Measurements from ENCODE around the gene ALDH5A1. TPM values are rescaled to one million over a fixed set of nuclear protein-coding genes. Genes with fewer than 3 reads are reported as not detected.

Gene ALDH5A1
- 1 to 10 TPM; 2.3 to 3.1 TPM for total RNA-seq

DNA sequence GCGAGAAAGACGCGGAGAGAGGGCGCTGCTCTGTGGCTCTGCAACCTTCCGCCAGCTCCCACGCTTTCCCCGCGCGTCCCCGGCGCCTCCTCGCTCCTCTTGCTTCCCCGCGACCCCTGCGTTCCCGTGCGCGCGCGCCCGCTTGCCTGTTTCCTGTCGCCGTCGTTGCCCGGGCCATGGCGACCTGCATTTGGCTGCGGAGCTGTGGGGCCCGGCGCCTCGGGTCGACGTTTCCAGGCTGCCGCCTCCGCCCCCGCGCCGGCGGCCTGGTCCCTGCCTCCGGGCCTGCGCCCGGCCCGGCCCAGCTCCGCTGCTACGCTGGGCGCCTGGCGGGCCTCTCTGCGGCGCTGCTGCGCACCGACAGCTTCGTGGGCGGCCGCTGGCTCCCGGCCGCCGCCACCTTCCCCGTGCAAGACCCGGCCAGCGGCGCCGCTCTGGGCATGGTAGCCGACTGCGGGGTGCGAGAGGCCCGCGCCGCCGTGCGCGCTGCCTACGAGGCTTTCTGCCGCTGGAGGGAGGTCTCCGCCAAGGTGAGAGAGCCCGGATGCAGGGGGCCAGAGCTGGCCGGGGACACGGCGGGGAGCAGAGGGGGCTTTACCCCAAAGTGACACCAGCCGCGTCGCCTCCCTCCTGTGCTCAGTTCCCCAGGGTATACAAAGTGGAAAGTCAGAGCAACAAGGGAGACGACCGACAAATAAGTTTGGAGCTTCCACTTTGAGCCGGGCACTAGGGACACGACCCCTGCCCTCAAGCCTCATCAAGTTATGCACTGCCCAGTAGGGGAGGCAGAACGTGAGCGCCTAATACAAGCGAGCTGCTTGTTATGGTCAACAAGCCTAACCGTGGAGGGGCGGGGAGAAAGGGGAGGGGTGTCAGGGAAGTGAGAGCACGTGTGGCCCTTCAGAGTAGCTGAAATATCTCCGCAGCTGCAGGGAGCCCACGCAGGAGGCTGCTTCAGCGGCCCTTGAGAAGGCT lies at the start of gene ALDH5A1:
Gene ALDH5A1 (plus strand): TSS at position 149 of the 975 bp plus-strand sequence. CDS start 28 bp downstream, at position 177.
- H3K27ac Mint-ChIP-seq: peak within 1 kb of the TSS; percentile 17 to 63
- H3K4me1 Mint-ChIP-seq (ENCODE audit: low read depth in 2 of 2): peaks cover 8 to 11% of the 10 kb centered on the region in 2 donors
- peaks cover 9% of the 10 kb centered on the region for H3K36me3 Mint-ChIP-seq
- DNase-seq (ENCODE audit: low spot score) (peak; percentile 87), ATAC-seq (peak; percentile 86 to 90)
- H3K4me3 Mint-ChIP-seq: peak within 1 kb of the TSS; percentile 80
- peaks cover 3% of the 10 kb centered on the region for H3K9me3 Mint-ChIP-seq
- peaks cover 0 to 3% of the 10 kb centered on the region in 2 donors for H3K27me3 Mint-ChIP-seq

DNA sequence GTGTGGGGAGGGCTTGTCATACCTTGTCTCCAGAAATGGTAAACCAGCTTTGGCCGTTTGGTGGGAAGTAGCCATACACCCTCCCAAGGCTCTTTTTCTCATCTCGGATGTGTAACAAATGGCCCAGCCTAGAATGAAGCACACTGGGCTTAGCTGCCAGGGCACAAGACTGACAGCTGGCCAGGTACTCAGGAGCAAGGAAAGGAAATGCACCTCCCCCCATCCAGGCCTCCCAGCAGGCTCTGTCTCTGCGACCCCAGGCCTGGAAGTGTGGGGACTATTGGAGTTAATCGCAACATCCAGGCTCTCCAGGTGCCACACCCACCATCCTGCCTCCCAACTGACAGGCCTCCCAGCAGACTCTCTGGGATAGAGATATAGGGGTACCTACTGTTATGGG lies 49.1 kb upstream of the ALDH5A1 start:
- Mint-ChIP-seq H3K9me3 (no peaks in the 10 kb centered on the region), H3K27me3 (no peaks in the 10 kb centered on the region), H3K4me1 (ENCODE audit: low read depth in 2 of 2) (no peaks in the 10 kb centered on the region), H3K4me3 (no peak overlapping the region), H3K36me3 (no peaks in the 10 kb centered on the region), H3K27ac (no peak overlapping the region)
- DNase-seq (ENCODE audit: low spot score) (no peak), ATAC-seq (peak in 1 of 2 donors; percentile 20)

DNA sequence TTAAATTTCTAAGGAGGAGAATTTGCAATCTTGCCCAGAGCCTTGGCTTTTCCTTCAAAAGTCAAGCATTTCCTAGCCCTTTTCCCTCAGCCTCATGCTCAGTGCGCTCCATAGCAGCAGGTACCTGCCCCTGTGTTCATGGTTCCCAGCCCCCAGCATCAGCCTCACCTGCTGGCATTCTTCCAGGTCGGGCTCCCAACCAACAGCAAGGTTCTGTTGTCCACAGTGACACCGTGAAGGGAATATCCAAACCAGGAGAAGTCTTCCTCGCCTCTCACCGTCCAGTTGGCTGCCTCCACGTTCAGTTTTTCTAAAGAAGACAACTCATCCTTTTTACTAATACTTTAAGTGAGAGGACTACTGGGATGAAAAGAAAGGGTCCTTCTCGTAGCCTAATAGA lies 48.1 kb upstream of the ALDH5A1 start:
- Mint-ChIP-seq H3K27me3 (no peaks in the 10 kb centered on the region), H3K36me3 (no peaks in the 10 kb centered on the region)

DNA sequence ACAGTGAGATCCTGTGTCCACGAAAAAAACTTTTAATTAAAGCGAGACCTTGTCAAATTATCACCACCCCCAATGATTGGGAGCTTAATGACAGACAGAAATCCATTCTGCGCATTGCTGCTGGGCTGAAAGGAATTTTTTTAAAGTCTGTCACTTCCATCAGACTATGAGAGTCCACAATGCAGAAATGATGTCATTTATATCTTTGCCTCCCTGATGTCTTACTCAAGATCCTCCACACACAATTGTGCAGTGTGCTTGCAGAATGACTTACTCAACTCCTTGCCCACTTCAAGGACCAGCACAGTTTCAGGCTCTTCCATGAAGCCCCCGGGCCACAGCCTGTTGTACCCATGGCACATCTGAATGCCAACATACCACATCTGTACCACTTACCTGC lies 46.4 kb upstream of the ALDH5A1 start:
- H3K36me3 Mint-ChIP-seq: no peaks in the 10 kb centered on the region
- no peaks in the 10 kb centered on the region for H3K4me1 Mint-ChIP-seq (ENCODE audit: low read depth in 2 of 2)
- no peak overlapping the region for H3K27ac Mint-ChIP-seq
- no peak overlapping the region for H3K4me3 Mint-ChIP-seq
- DNase-seq (ENCODE audit: low spot score): no peak
- no peaks in the 10 kb centered on the region for H3K27me3 Mint-ChIP-seq
- H3K9me3 Mint-ChIP-seq: no peaks in the 10 kb centered on the region
- no peak for ATAC-seq

More for the DNA sequence above, 48.1 kb upstream of the ALDH5A1 start:
- Mint-ChIP-seq H3K4me1 (ENCODE audit: low read depth in 2 of 2) (no peaks in the 10 kb centered on the region), H3K27ac (no peak overlapping the region), H3K9me3 (no peaks in the 10 kb centered on the region), H3K4me3 (no peak overlapping the region)
- ATAC-seq: no peak
- DNase-seq (ENCODE audit: low spot score): no peak

DNA sequence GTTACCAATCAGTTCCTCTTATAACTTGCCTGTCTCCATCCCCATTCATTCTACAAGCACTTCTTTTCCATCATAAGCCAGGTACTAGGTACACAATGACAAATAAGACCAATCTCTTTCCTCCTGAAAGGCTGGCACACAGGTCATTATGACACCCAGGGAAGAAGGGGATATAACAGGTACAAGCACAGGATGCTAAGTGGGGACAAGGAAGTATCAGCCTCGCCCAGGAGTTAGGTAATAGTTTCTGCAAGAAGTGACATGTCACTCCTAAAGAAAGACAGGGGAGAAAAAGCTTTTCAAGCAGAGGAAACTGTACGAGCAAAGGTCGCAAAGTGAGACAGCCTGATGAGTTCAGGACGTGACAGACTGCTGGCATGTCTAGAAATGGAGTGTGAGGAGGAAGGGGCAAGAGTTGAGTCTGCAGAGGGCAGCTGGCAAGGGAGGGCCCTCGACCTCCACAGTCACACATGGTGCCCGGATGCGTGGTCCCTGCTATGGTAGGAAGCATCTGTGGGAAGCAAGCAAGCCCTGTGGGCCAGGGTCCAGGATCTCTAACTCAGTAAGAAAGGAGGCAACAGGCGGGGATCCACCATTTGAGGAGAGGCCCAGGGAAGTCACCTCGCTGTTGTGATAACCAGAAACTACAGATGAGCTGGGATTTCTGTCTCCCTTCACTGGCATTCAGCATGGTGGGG lies 45.8 kb upstream of the ALDH5A1 start:
- Mint-ChIP-seq H3K27ac (no peak overlapping the region), H3K36me3 (no peaks in the 10 kb centered on the region), H3K4me3 (no peak overlapping the region), H3K27me3 (no peaks in the 10 kb centered on the region), H3K4me1 (ENCODE audit: low read depth in 2 of 2) (no peaks in the 10 kb centered on the region), H3K9me3 (no peaks in the 10 kb centered on the region)
- no peak for ATAC-seq
- no peak for DNase-seq (ENCODE audit: low spot score)

DNA sequence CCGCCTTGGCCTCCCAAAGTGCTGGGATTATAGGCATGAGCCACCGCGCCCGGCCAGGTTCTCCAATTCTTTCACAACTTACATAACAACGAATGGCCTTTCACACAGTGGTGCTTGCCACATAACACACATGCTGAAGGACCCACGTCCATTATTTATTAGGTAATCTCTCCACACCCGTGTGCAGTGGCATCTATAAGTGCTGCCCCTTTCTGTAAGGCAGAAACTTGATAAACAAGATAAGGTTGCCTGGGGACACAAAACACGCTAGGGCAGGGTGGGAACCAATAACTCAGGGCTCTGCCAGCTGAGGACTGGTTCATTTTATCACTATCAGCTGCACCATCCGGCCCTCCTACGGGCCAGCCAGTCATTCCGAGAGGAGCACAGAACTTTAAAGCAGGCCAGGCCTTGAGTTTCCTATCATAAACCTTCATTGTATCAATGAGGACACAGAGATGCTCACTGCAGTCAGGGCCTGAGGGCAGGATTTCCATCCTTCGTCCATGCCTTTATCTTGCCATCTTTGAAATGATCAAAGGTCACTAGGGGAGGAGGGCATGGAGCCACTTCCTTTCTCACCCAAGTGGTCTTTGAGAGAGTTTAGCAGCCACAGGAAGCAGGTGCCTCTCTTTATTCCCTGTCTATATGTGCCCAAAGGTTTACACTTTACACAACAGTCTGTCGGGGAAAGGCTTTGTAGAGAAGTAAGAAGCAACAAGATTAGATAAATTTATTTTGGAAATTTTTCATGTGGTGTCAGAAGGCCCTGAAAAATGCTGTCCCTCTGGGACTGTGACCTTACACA lies 43.0 kb upstream of the ALDH5A1 start:
- no peak for ATAC-seq
- Mint-ChIP-seq H3K36me3 (no peaks in the 10 kb centered on the region), H3K27me3 (no peaks in the 10 kb centered on the region), H3K4me1 (ENCODE audit: low read depth in 2 of 2) (no peaks in the 10 kb centered on the region), H3K9me3 (no peaks in the 10 kb centered on the region), H3K4me3 (no peak overlapping the region), H3K27ac (no peak overlapping the region)
- DNase-seq (ENCODE audit: low spot score): no peak

DNA sequence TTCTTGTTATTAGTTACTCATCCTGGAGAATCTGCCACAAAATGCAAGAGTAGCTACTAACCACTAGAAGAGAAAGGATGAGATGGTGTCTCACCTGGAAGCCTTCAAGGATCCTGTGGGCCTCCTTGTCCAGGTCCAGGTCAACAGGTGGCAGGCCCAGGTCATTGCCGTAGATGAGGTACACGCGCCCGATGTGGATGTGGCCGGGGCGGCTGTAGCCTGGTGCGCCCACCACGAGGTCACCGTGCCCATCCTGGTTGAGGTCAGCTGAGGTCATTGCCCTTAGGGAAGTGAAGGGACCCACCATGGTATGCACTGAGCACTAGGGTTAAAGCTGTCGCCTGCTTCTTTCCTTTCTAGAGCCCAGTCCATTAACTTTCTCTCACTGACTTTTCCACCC lies 40.8 kb upstream of the ALDH5A1 start:
- Mint-ChIP-seq H3K4me1 (ENCODE audit: low read depth in 2 of 2) (no peaks in the 10 kb centered on the region), H3K36me3 (no peaks in the 10 kb centered on the region), H3K27me3 (no peaks in the 10 kb centered on the region), H3K9me3 (no peaks in the 10 kb centered on the region), H3K27ac (no peak overlapping the region), H3K4me3 (no peak overlapping the region)
- ATAC-seq (no peak), DNase-seq (ENCODE audit: low spot score) (no peak)

DNA sequence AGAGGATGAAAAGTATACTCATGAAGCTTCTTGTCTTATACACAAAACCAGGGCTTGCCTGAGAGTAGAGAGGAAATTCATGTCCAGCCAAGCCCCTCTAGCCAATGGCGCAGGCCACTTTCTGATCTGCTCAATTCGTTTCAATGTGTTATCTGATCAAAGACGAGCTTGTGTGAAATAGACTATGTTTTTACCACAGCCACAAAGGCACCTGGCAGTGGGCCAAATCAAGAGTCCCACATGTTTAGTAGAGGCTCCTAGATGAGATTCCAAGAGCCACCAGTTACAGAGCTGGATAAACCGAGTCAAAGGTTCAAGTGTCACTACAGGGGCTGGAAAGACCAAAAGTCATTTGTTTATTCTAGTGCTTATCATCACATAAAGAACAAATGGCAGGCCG lies 40.3 kb upstream of the ALDH5A1 start:
- no peaks in the 10 kb centered on the region for H3K9me3 Mint-ChIP-seq
- H3K27ac Mint-ChIP-seq: no peak overlapping the region
- DNase-seq (ENCODE audit: low spot score) (no peak), ATAC-seq (no peak)
- H3K4me1 Mint-ChIP-seq (ENCODE audit: low read depth in 2 of 2): no peaks in the 10 kb centered on the region
- H3K27me3 Mint-ChIP-seq: no peaks in the 10 kb centered on the region
- no peak overlapping the region for H3K4me3 Mint-ChIP-seq
- no peaks in the 10 kb centered on the region for H3K36me3 Mint-ChIP-seq

DNA sequence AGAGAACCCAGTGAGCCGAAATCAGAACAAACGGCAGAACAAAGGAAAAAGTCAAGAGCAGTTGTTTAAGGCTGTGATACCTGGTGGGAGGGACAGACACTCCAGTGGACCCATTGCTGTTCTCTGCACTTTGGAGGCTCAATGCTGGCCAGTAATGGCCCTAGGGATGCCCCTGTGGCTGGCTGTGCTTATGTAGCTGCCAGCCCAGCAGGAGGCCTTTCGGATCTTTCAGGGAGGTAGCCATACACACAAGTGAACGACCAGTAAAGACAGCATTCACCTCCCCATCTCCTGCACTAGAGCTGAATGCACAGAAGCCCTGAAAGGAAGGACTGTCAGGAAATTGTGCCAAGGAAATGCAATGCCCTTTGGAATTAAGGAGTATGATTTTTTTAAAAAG lies 39.7 kb upstream of the ALDH5A1 start:
- no peaks in the 10 kb centered on the region for H3K9me3 Mint-ChIP-seq
- no peaks in the 10 kb centered on the region for H3K36me3 Mint-ChIP-seq
- ATAC-seq (no peak), DNase-seq (ENCODE audit: low spot score) (no peak)
- H3K4me3 Mint-ChIP-seq: no peak overlapping the region
- no peaks in the 10 kb centered on the region for H3K4me1 Mint-ChIP-seq (ENCODE audit: low read depth in 2 of 2)
- no peaks in the 10 kb centered on the region for H3K27me3 Mint-ChIP-seq
- H3K27ac Mint-ChIP-seq: no peak overlapping the region

DNA sequence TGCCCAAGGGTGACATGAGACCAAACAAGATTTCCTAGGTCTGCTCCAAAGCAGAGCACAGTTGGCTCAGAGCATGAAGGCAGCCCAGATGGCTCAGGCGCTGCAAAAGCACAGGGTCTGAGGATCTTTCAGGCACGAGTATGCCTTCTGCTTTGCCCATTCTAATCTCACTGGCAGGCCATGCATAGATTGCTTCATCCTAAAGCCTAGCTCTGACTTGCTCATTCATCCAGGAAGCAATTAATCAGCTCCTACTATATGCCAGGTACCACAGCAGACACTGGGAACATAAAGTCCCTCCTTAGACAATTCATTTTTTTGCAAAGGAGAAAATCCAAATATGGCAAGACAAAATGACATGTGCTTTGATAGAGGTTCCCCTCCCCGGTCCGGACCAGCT lies 36.6 kb upstream of the ALDH5A1 start:
- no peaks in the 10 kb centered on the region for H3K36me3 Mint-ChIP-seq
- H3K9me3 Mint-ChIP-seq: no peaks in the 10 kb centered on the region
- no peak for ATAC-seq
- H3K4me3 Mint-ChIP-seq: no peak overlapping the region
- no peaks in the 10 kb centered on the region for H3K4me1 Mint-ChIP-seq (ENCODE audit: low read depth in 2 of 2)
- no peak for DNase-seq (ENCODE audit: low spot score)
- no peaks in the 10 kb centered on the region for H3K27me3 Mint-ChIP-seq
- H3K27ac Mint-ChIP-seq: no peak overlapping the region

DNA sequence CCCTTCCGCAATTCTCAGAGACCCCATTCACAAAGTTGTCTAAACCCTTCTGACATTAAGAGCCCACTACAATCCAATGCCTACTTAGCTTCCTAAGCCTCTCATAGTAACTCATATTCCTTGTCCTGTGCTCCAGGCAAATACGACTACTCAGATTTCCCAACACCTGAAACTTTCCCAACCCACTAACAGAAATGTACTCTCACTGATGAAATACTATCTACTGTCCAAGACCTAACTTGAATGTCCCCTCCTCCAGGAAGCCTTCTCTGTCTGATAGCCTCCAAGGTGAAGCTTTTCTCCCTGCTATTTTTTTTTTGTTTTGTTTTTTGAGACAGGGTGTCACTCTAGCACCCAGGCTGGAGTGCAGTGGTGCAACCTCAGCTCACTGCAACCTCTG lies 35.8 kb upstream of the ALDH5A1 start:
- no peaks in the 10 kb centered on the region for H3K27me3 Mint-ChIP-seq
- no peak overlapping the region for H3K27ac Mint-ChIP-seq
- H3K36me3 Mint-ChIP-seq: no peaks in the 10 kb centered on the region
- no peaks in the 10 kb centered on the region for H3K9me3 Mint-ChIP-seq
- no peak overlapping the region for H3K4me3 Mint-ChIP-seq
- H3K4me1 Mint-ChIP-seq (ENCODE audit: low read depth in 2 of 2): no peaks in the 10 kb centered on the region
- DNase-seq (ENCODE audit: low spot score) (no peak), ATAC-seq (no peak)

DNA sequence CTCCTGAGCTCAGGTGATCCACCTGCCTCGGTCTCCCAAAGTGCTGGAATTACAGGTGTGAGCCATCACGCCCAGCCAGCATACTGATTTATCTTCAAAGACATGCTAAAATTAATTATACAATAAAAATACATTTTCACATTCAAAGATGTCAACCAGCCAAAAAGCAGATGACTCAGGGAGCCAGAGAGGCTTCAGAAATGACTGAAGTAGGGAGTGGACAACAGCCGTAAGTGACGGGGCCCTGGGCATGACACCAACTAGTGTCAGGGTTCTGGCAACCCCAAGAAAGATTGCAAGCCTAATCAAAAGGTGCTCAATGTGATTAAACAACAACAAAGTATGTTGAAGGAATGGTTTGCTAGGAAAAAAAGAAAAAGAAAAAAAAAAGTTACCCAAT lies 33.8 kb upstream of the ALDH5A1 start:
- no peak overlapping the region for H3K4me3 Mint-ChIP-seq
- H3K27me3 Mint-ChIP-seq: no peaks in the 10 kb centered on the region
- no peaks in the 10 kb centered on the region for H3K36me3 Mint-ChIP-seq
- no peaks in the 10 kb centered on the region for H3K9me3 Mint-ChIP-seq
- no peaks in the 10 kb centered on the region for H3K4me1 Mint-ChIP-seq (ENCODE audit: low read depth in 2 of 2)
- H3K27ac Mint-ChIP-seq: no peak overlapping the region
- DNase-seq (ENCODE audit: low spot score) (no peak), ATAC-seq (no peak)

DNA sequence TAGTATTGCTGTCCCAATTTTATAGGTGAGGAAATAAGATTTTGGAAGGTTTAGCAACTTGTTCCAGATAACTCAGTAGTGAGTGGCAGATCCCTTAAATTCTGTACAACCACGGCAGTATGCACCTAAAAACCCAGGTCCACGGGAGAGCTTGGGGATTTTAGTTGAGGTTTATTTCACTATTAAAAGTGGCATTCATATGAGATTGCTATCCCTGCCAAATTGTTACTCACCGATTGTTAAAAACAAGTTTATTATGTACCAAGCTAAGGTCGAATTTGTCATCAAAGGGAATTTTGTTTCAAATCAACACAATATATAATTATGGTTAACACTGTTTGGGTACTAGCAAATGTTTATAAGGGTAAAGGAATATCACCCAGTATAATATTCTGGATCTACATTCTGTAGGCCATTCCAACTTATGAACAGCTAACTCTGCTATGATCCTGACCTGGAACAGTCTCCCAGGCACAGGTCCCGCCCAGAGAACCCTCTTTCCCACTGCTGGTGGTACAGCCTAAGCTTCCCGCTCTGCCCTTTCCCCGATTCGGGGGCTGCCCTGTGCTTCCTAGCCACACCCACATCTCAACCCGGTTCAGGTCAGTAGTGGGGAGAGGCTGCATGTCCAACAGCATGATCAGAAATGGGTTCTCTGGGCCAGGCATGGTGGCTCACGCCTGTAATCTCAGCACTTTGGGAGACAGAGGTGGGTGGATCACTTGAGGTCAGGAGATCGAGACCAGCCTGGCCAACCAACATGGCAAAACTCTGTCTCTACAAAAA lies 30.3 kb upstream of the ALDH5A1 start:
- Mint-ChIP-seq H3K4me1 (ENCODE audit: low read depth in 2 of 2) (no peaks in the 10 kb centered on the region), H3K27me3 (no peaks in the 10 kb centered on the region), H3K36me3 (no peaks in the 10 kb centered on the region), H3K27ac (no peak overlapping the region), H3K9me3 (no peaks in the 10 kb centered on the region), H3K4me3 (no peak overlapping the region)
- DNase-seq (ENCODE audit: low spot score) (no peak), ATAC-seq (no peak)

Measured in natural killer cell treated with Interleukin-12 subunit alpha and Interleukin-12 subunit beta and Interleukin-15 and Interleukin-18, amount 100 ng/mL, for 72 hours (primary cell).